H9 (cell line): ENCODE measurements around the gene SPIN1. TPM values are rescaled to one million over a fixed set of nuclear protein-coding genes. Genes with fewer than 3 reads are reported as not detected.

ENCODE experiments used
- DNase-seq: peaks from one replicate; pipeline ENCODE4 v3.0.0-alpha.2; 2017
- H2AFZ ChIP-seq: one replicate; pipeline ENCODE4 v1.6.1; 2013; ENCODE audit warnings: mild to moderate bottlenecking, low read length, control low read depth, moderate library complexity
- H2AK5ac ChIP-seq: 2 replicates; pipeline ENCODE4 v1.6.1; 2013; ENCODE audit warnings: low read length, control low read depth, mixed read lengths; ENCODE audit not compliant: insufficient read length
- H2BK120ac ChIP-seq: one replicate; pipeline ENCODE4 v1.6.1; 2013; ENCODE audit warnings: low read depth, mild to moderate bottlenecking, low read length, control low read depth, inconsistent platforms; ENCODE audit not compliant: poor library complexity, severe bottlenecking
- H2BK12ac ChIP-seq: 2 replicates; pipeline ENCODE4 v1.6.1; 2013; ENCODE audit warnings: low read length, control low read depth, mixed read lengths, low read depth; ENCODE audit not compliant: insufficient read length
- H2BK15ac ChIP-seq: 2 replicates; pipeline ENCODE4 v1.6.1; 2013; ENCODE audit warnings: low read depth, low read length, control low read depth
- H2BK20ac ChIP-seq: one replicate; pipeline ENCODE4 v1.6.1; 2013; ENCODE audit warnings: low read depth, mild to moderate bottlenecking, low read length, control low read depth, inconsistent platforms; ENCODE audit not compliant: poor library complexity, severe bottlenecking
- H2BK5ac ChIP-seq: 2 replicates; pipeline ENCODE4 v1.6.1; 2013; ENCODE audit warnings: low read length, control low read depth, mixed read lengths; ENCODE audit not compliant: insufficient read length
- H3K14ac ChIP-seq: 2 replicates; pipeline ENCODE4 v1.6.1; 2013; ENCODE audit warnings: low read length, control low read depth; ENCODE audit not compliant: insufficient read depth
- H3K18ac ChIP-seq: 2 replicates; pipeline ENCODE4 v1.6.1; 2013; ENCODE audit warnings: low read depth, mild to moderate bottlenecking, mixed read lengths, low read length, control low read depth; ENCODE audit not compliant: insufficient read length
- H3K23ac ChIP-seq: 2 replicates; pipeline ENCODE4 v1.6.1; 2013; ENCODE audit warnings: low read length, control low read depth, mixed read lengths, low read depth; ENCODE audit not compliant: insufficient read length
- H3K23me2 ChIP-seq: 2 replicates; pipeline ENCODE4 v1.6.1; 2013; ENCODE audit warnings: low read depth, mild to moderate bottlenecking, mixed read lengths, low read length, control low read depth; ENCODE audit not compliant: insufficient read length, poor library complexity, severe bottlenecking
- H3K27ac ChIP-seq: 2 replicates; pipeline ENCODE4 v1.5.1; 2013; ENCODE audit warnings: low read length, control low read depth, mixed read lengths, low read depth; ENCODE audit not compliant: insufficient read length
- H3K27me3 ChIP-seq: 2 replicates; pipeline ENCODE4 v1.6.1; 2013; ENCODE audit warnings: low read length, control low read depth, inconsistent platforms; ENCODE audit not compliant: insufficient read depth
- H3K4ac ChIP-seq: 2 replicates; pipeline ENCODE4 v1.6.1; 2013; ENCODE audit warnings: low read depth, mild to moderate bottlenecking, control low read depth, inconsistent platforms, low read length, moderate library complexity
- H3K4me1 ChIP-seq: 2 replicates; pipeline ENCODE4 v1.6.1; 2013; ENCODE audit warnings: low read length, control low read depth, inconsistent platforms; ENCODE audit not compliant: insufficient read depth
- H3K4me2 ChIP-seq: 2 replicates; pipeline ENCODE4 v1.6.1; 2013; ENCODE audit warnings: low read length, control low read depth, mixed read lengths; ENCODE audit not compliant: insufficient read length, insufficient read depth
- H3K56ac ChIP-seq: 2 replicates; pipeline ENCODE4 v1.6.1; 2013; ENCODE audit warnings: low read depth, mild to moderate bottlenecking, mixed read lengths, low read length, control low read depth; ENCODE audit not compliant: insufficient read length
- H3K79me1 ChIP-seq: 2 replicates; pipeline ENCODE4 v1.6.1; 2013; ENCODE audit warnings: low read depth, mild to moderate bottlenecking, moderate library complexity, low read length, control low read depth, inconsistent platforms; ENCODE audit not compliant: insufficient read depth, poor library complexity, severe bottlenecking
- H3K79me2 ChIP-seq: 2 replicates; pipeline ENCODE4 v1.6.1; 2013; ENCODE audit warnings: low read length, control low read depth, inconsistent platforms; ENCODE audit not compliant: insufficient read depth
- H3K9ac ChIP-seq: 2 replicates; pipeline ENCODE4 v1.6.1; 2013; ENCODE audit warnings: low read length, control low read depth, mixed read lengths; ENCODE audit not compliant: insufficient read length; ENCODE audit errors: extremely low read depth
- H3K9me3 ChIP-seq: one replicate; pipeline ENCODE4 v1.6.1; 2013; ENCODE audit warnings: low read depth, low read length, inconsistent platforms; ENCODE audit not compliant: control insufficient read depth
- H3T11ph ChIP-seq: one replicate; pipeline ENCODE4 v1.6.1; 2013; ENCODE audit warnings: mild to moderate bottlenecking, low read length, control low read depth, inconsistent platforms
- H4K20me1 ChIP-seq: one replicate; pipeline ENCODE4 v1.6.1; 2013; ENCODE audit not compliant: control insufficient read depth, insufficient read length, insufficient read depth
- H4K5ac ChIP-seq: 2 replicates; pipeline ENCODE4 v1.6.1; 2013; ENCODE audit warnings: low read depth, mild to moderate bottlenecking, mixed read lengths, low read length, control low read depth; ENCODE audit not compliant: insufficient read length
- H4K8ac ChIP-seq: replicated peaks from 2 replicates; pipeline ENCODE4 v1.6.1; 2013; ENCODE audit warnings: low read length, control low read depth, mixed read lengths, low read depth; ENCODE audit not compliant: insufficient read length
- H4K91ac ChIP-seq: 2 replicates; pipeline ENCODE4 v1.6.1; 2013; ENCODE audit warnings: low read depth, mild to moderate bottlenecking, moderate library complexity, mixed read lengths, low read length, control low read depth; ENCODE audit not compliant: insufficient read length
- H3K27ac Mint-ChIP-seq, 3 experiments: 2 replicates in 2 of 3; 3 replicates in 1 of 3; pipeline ENCODE4 v1.8.0; 2020 to 2021; ENCODE audit warnings: mixed read lengths in 3 of 3, mild to moderate bottlenecking in 1 of 3, moderate library complexity in 1 of 3
- H3K27me3 Mint-ChIP-seq: 2 replicates; pipeline ENCODE4 v1.8.0; 2021; ENCODE audit warnings: low read depth, mild to moderate bottlenecking, moderate library complexity, mixed read lengths
- H3K36me3 Mint-ChIP-seq, 3 experiments: 2 replicates in 2 of 3; 3 replicates in 1 of 3; pipeline ENCODE4 v1.8.0; 2020 to 2021; ENCODE audit warnings: low read depth in 3 of 3, mixed read lengths in 3 of 3; ENCODE audit not compliant: insufficient read depth in 1 of 3
- H3K4me1 Mint-ChIP-seq, 2 experiments: 2 replicates each; pipeline ENCODE4 v1.8.0; 2020; ENCODE audit warnings: mixed read lengths in 2 of 2
- H3K4me3 Mint-ChIP-seq, 2 experiments: 2 replicates in 1 of 2; 3 replicates in 1 of 2; pipeline ENCODE4 v1.8.0; 2020 to 2021; ENCODE audit warnings: mild to moderate bottlenecking in 2 of 2, mixed read lengths in 2 of 2, moderate library complexity in 1 of 2
- H3K9me3 Mint-ChIP-seq, 2 experiments: 2 replicates in 1 of 2; 3 replicates in 1 of 2; pipeline ENCODE4 v1.8.0; 2020; ENCODE audit warnings: mild to moderate bottlenecking in 2 of 2, mixed read lengths in 2 of 2, moderate library complexity in 1 of 2
- CTCF ChIP-seq: fragments of 200-600 bp; sonication (generic); conservative IDR thresholded peaks from 3 replicates; pipeline ENCODE4 v1.8.0; 2021; ENCODE audit warnings: antibody characterized with exemption, mild to moderate bottlenecking
- WGBS: extraction: QIAGEN DNeasy Blood & Tissue Kit; methylation state at CpG from one replicate; pipeline ENCODE4 v1.1.7; 2013; ENCODE audit warnings: missing lambda C conversion rate, low lambda C conversion rate, mixed read lengths; ENCODE audit not compliant: insufficient read length; ENCODE audit errors: extremely low coverage; 5-methylcytosine and 5-hydroxymethylcytosine counted together
- total RNA-seq: library from RNA; stranded (reverse); gene quantifications from 2 replicates; pipeline ENCODE4 v1.2.1, GENCODE V29; 2021

The SPIN1 gene
- total RNA-seq, 1 experiment from 2014 or later, result 136 TPM

GRCh38 chr9:88387036-88387551, 1.1 kb upstream of the SPIN1 start:
- Histone ChIP-seq H3K79me2 (peaks cover 28% of the 10 kb centered on the region), H2BK120ac (no peak overlapping the region), H3K23me2 (peaks cover 16% of the 10 kb centered on the region), H3K27ac (peak overlapping the region; percentile 50), H3K23ac (no peak overlapping the region), H2AFZ (no peak overlapping the region), H3K9ac (peak overlapping the region; percentile 89), H2BK12ac (no peak overlapping the region), H3K14ac (peak overlapping the region; percentile 94; the same call in 1 of the 2 replicates), H2BK5ac (no peak overlapping the region), H3K27me3 (no peaks in the 10 kb centered on the region), H4K20me1 (no peaks in the 10 kb centered on the region), H4K91ac (no peak overlapping the region), H3K9me3 (no peaks in the 10 kb centered on the region), H3K4me1 (peaks cover 6% of the 10 kb centered on the region), H3K56ac (no peak overlapping the region), H3K4me2 (peak overlapping the region; percentile 96), H3K4ac (no peak overlapping the region), H3T11ph (no peak overlapping the region), H2AK5ac (no peak overlapping the region), H4K5ac (no peak overlapping the region), H3K18ac (no peak overlapping the region), H2BK15ac (no peak overlapping the region), H4K8ac (no peak overlapping the region), H2BK20ac (no peak overlapping the region), H3K79me1 (peaks cover 3% of the 10 kb centered on the region)
- Mint-ChIP-seq H3K4me1 (peaks cover 37 to 38% of the 10 kb centered on the region in 2 experiments), H3K4me3 (peak overlapping the region; percentile 92 to 95), H3K9me3 (peaks cover 3 to 4% of the 10 kb centered on the region in 2 experiments; a peak in 2 of 5 replicates), H3K36me3 (peaks cover 5 to 17% (median 16%) of the 10 kb centered on the region in 3 experiments), H3K27ac (peak overlapping the region; percentile 93 to 98 (median 95); a peak in 6 of 7 replicates), H3K27me3 (no peaks in the 10 kb centered on the region)
- no peak for TF ChIP-seq CTCF
- WGBS, result no CpG with 5 or more reads among the region's 14 CpGs
- DNase-seq, result no peak
